Hepatocyte (in vitro differentiated cells): ENCODE data around the gene TIMM22.

Source experiments
- CTCF ChIP-seq: fragments of 200-600 bp; sonication (generic); IDR thresholded peaks from 2 replicates; pipeline ENCODE4 v1.5.1; 2016; ENCODE audit warnings: antibody characterized with exemption, mild to moderate bottlenecking; ENCODE audit not compliant: poor library complexity
- EZH2phosphoT487 ChIP-seq: fragments of 200-600 bp; sonication (generic); IDR thresholded peaks from one replicate; pipeline ENCODE4 v1.6.1; 2018; ENCODE audit warnings: antibody characterized with exemption, mild to moderate bottlenecking, low read depth, moderate library complexity; ENCODE audit not compliant: unreplicated experiment, severe bottlenecking

GRCh38 chr17:1042486-1042885 is 45.6 kb downstream of the TIMM22 start:
- TF ChIP-seq CTCF (no peak), EZH2phosphoT487 (no peak)
